Transverse colon (tissue), 4 donors: ENCODE results near the gene SLC22A1. TPM values are rescaled to one million over a fixed set of nuclear protein-coding genes. Genes with fewer than 3 reads are reported as not detected.
"Not testable (repeated sequence)": the region's sequence is repeated elsewhere in the genome, so short reads cannot be mapped to it uniquely, and the experiment has no call there.

Experiments
- DNase-seq: peaks from one replicate; pipeline ENCODE4 v3.0.0-alpha.2; 2019
- H3K27ac ChIP-seq, 4 donors: fragments of 200-600 bp; sonication (generic); 2 replicates each; pipeline ENCODE4 v1.5.1; 2016 to 2018; ENCODE audit warnings: inconsistent platforms in 4 of 4
- H3K27me3 ChIP-seq: fragments of 200-600 bp; sonication (generic); 2 replicates; pipeline ENCODE4 v1.5.1; 2017; ENCODE audit warnings: inconsistent platforms
- H3K36me3 ChIP-seq, 4 donors: fragments of 200-600 bp; sonication (generic); 2 replicates each; pipeline ENCODE4 v1.5.1; 2017 to 2019; ENCODE audit warnings: inconsistent platforms in 4 of 4
- H3K4me1 ChIP-seq, 4 donors: fragments of 200-600 bp; sonication (generic); 2 replicates each; pipeline ENCODE4 v1.5.1; 2017 to 2020; ENCODE audit warnings: inconsistent platforms in 4 of 4
- H3K4me3 ChIP-seq, 4 donors: fragments of 200-600 bp; sonication (generic); 1 replicate in 1 of 4; 2 replicates in 3 of 4; pipeline versions ENCODE4 v1.5.1 to v1.6.1; 2017 to 2019; ENCODE audit warnings: inconsistent platforms in 4 of 4
- H3K9me3 ChIP-seq, 2 donors: fragments of 200-600 bp; sonication (generic); 2 replicates each; pipeline ENCODE4 v1.5.1; 2017 to 2019; ENCODE audit warnings: inconsistent platforms in 2 of 2
- EP300 ChIP-seq: sonication (generic); formaldehyde crosslinking; IDR thresholded peaks from one replicate; pipeline ENCODE4 v1.6.1; 2017; ENCODE audit warnings: antibody characterized with exemption, low read depth
- POLR2A ChIP-seq: fragments of 450-650 bp; IDR thresholded peaks from one replicate; pipeline ENCODE4 v1.6.1; 2016; ENCODE audit warnings: antibody characterized with exemption, mild to moderate bottlenecking, moderate library complexity
- POLR2AphosphoS5 ChIP-seq, 3 donors: sonication (generic); formaldehyde crosslinking; IDR thresholded peaks; one replicate each; pipeline ENCODE4 v1.6.1; 2016; ENCODE audit warnings: antibody characterized with exemption in 3 of 3
- WGBS, 2 donors: methylation state at CpG; one replicate each; pipeline ENCODE4 v1.1.5; 2018; ENCODE audit warnings: low coverage in 1 of 2; 5-methylcytosine and 5-hydroxymethylcytosine counted together
- in situ Hi-C, 4 donors: fragments of 200-750 bp; cut with MboI; loops; one replicate each; pipeline versions ENCODE4 v1.15.0 to v1.15.1; 2017; ENCODE audit warnings: low sequenced_read_pairs in 3 of 4, low pct_ligation_motif_present in 1 of 4, low pct_unique_long_range_greater_than_20kb in 1 of 4
- intact Hi-C: fragments of 100-400 bp; cut with DNase I; formaldehyde crosslinking; loops from one replicate; pipeline ENCODE4 v1.15.1; 2023; ENCODE audit warnings: low total_unique reads
- total RNA-seq, 4 donors: library from RNA; depleted of rRNA; stranded (reverse); fragments of >200 nt; gene quantifications; one replicate each; pipeline ENCODE4 v1.1.0, GENCODE V29; 2016
- TF ChIP-seq, protein P1 (sequence below), 5 experiments: fragments of 200-600 bp in 3 of 5; fragments of 450-650 bp in 2 of 5; sonication (generic) in 3 of 5; IDR thresholded peaks; 1 replicate in 2 of 5; 2 replicates in 3 of 5; pipeline ENCODE4 v1.5.1; 2016 to 2017; ENCODE audit warnings: antibody characterized with exemption in 5 of 5, inconsistent platforms in 3 of 5, mild to moderate bottlenecking in 2 of 5, moderate library complexity in 1 of 5

SLC22A1 gene
- total RNA-seq, 4 donors from 2014 or later = 0.40 to 1.7 (median 0.55) TPM; not detected in 1

DNA sequence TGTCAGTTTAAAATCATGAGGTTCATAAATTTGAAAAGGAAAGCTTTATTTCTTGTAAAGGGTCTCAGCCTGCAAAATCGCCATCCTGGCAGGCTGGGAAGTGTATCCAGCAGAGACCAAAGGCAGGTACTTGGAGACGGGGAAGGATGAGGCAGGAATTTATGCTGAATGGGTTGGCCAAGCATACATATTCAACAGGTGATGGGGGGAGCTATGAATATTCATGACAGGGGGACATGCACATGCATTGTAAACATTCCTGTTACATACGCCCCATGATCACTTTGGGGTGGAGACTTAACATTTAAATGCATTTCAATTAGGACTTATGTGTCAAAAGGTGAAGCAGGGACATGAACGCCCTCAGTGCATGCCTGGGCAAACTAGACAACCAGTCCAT is 9.8 kb upstream of the SLC22A1 start:
- no peak for DNase-seq
- Histone ChIP-seq H3K27ac (no peak overlapping the region), H3K4me1 (no peaks in the 10 kb centered on the region), H3K9me3 (no peaks in the 10 kb centered on the region), H3K36me3 (no peaks in the 10 kb centered on the region), H3K4me3 (no peak overlapping the region), H3K27me3 (no peaks in the 10 kb centered on the region)
- intact Hi-C loops = no loop called here
- in situ Hi-C loops = no loop called here
- no peak for TF ChIP-seq POLR2AphosphoS5 (IDR thresholded peaks at IDR 0.05)
- no peak for TF ChIP-seq EP300
- no peak for TF ChIP-seq POLR2A
- TF ChIP-seq, protein P1, sequence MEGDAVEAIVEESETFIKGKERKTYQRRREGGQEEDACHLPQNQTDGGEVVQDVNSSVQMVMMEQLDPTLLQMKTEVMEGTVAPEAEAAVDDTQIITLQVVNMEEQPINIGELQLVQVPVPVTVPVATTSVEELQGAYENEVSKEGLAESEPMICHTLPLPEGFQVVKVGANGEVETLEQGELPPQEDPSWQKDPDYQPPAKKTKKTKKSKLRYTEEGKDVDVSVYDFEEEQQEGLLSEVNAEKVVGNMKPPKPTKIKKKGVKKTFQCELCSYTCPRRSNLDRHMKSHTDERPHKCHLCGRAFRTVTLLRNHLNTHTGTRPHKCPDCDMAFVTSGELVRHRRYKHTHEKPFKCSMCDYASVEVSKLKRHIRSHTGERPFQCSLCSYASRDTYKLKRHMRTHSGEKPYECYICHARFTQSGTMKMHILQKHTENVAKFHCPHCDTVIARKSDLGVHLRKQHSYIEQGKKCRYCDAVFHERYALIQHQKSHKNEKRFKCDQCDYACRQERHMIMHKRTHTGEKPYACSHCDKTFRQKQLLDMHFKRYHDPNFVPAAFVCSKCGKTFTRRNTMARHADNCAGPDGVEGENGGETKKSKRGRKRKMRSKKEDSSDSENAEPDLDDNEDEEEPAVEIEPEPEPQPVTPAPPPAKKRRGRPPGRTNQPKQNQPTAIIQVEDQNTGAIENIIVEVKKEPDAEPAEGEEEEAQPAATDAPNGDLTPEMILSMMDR (IDR thresholded peaks at IDR 0.05) = no peak
- WGBS, 2 donors = 83 to 87% methylated on average over 2 to 4 of the region's 4 CpGs

DNA sequence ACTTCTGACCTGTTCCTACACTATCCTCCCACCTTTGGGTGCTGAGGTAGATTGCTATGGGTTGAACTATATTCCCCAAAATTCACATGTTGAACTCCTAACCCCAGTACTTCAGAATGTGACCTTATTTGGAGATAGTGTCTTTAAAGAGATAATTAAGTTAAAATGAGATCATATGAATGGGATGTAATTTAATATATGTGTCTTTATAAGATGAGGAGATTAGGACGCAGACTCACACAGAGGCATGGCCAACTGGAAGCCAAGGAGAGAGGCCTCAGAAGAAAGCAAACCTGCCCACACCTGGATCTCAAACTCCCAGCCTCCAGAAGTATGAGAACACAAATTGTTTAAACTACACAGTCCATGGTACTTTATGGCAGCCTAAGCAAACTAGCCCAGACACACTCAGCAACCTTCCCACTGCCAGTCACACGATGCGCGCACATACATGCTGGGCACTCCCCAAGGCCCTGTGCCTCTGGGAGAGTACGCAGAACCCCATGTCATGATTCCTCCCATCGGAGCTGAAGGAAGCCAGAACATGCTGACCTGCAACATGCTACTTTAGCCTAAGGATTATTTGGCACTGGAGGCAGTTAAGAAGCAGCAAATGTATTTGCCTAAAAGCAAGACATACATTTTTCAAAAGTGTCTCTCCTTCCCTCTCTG is 8.9 kb upstream of the SLC22A1 start:
- no peaks in the 10 kb centered on the region for H3K9me3 ChIP-seq
- in situ Hi-C loops (no loop called here), intact Hi-C loops (no loop called here)
- H3K4me3 ChIP-seq = no peak overlapping the region
- no peaks in the 10 kb centered on the region for H3K27me3 ChIP-seq
- no peaks in the 10 kb centered on the region for H3K4me1 ChIP-seq
- H3K36me3 ChIP-seq = no peaks in the 10 kb centered on the region
- WGBS, 2 donors = 91 to 100% methylated on average over 1 to 6 of the region's 6 CpGs
- TF ChIP-seq POLR2AphosphoS5 (IDR thresholded peaks at IDR 0.05) (no peak), POLR2A (no peak), EP300 (no peak)
- TF ChIP-seq, protein P1 (IDR thresholded peaks at IDR 0.05) = no peak
- DNase-seq = no peak
- H3K27ac ChIP-seq = no peak overlapping the region

DNA sequence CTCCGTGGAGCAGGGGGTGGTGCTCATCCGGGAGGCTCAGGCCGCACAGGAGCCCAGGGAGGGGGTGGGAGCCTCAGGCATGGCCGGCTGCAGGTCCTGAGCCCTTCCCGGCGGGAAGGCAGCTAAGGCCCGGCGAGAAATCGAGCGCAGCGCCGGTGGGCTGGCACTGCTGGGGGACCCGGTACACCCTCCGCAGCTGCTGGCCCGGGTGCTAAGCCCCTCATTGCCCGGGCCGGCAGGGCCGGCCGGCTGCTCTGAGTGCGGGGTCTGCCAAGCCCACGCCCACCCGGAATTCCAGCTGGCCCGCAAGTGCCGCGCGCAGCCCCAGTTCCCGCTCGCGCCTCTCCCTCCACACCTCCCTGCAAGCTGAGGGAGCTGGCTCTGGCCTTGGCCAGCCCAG is 7.1 kb upstream of the SLC22A1 start:
- H3K27ac ChIP-seq, DNase-seq, H3K36me3 ChIP-seq, intact Hi-C loops, H3K4me1 ChIP-seq, H3K27me3 ChIP-seq, in situ Hi-C loops, H3K9me3 ChIP-seq, H3K4me3 ChIP-seq: not testable (repeated sequence)
- 98% methylated on average over 27 of the region's 29 CpGs; no CpG with 5 or more reads in 1 of the 2 donors for WGBS, 2 donors

GRCh38 chr6:160115421-160115820 is 6.2 kb upstream of the SLC22A1 start:
- Histone ChIP-seq H3K27ac (no peak overlapping the region), H3K4me3 (no peak overlapping the region), H3K36me3 (no peaks in the 10 kb centered on the region), H3K27me3 (no peaks in the 10 kb centered on the region), H3K9me3 (no peaks in the 10 kb centered on the region), H3K4me1 (no peaks in the 10 kb centered on the region)
- in situ Hi-C loops = no loop called here
- intact Hi-C loops = no loop called here
- TF ChIP-seq POLR2AphosphoS5 (IDR thresholded peaks at IDR 0.05) (no peak), POLR2A (no peak), EP300 (no peak)
- TF ChIP-seq, protein P1 (IDR thresholded peaks at IDR 0.05) = no peak
- WGBS, 2 donors = 97% methylated on average over 3 of the region's 3 CpGs; no CpG with 5 or more reads in 1 of the 2 donors
- no peak for DNase-seq

DNA sequence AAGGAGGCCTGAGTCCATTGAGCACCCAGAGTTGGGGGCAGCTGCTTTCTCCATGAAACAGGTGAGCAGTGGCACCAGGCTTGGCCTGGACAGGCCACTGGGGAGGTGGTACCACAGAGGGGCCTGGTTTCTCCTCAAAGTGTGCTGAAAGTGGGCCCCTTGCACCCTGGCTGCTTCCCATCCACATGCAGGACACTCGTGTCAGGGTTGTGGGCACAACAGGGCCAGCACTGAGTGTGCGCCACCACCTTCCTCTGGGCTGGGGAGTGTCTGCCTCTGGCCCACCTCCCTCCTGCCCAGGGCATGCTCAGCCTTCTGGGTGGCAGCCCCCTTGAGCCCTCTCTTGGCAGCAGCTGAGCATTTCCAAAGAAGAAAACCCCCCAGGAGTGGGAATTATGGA is 5.2 kb upstream of the SLC22A1 start:
- in situ Hi-C loops = no loop called here
- DNase-seq = no peak
- no peaks in the 10 kb centered on the region for H3K4me1 ChIP-seq
- no peaks in the 10 kb centered on the region for H3K27me3 ChIP-seq
- H3K4me3 ChIP-seq = no peak overlapping the region
- TF ChIP-seq POLR2A = no peak
- TF ChIP-seq, protein P1 (IDR thresholded peaks at IDR 0.05) = no peak
- no peak for TF ChIP-seq EP300
- no peak for TF ChIP-seq POLR2AphosphoS5 (IDR thresholded peaks at IDR 0.05)
- H3K27ac ChIP-seq = no peak overlapping the region
- WGBS, 2 donors = 100% methylated on average over 2 of the region's 2 CpGs; no CpG with 5 or more reads in 1 of the 2 donors
- no peaks in the 10 kb centered on the region for H3K9me3 ChIP-seq
- intact Hi-C loops = no loop called here
- no peaks in the 10 kb centered on the region for H3K36me3 ChIP-seq
